K562 (cell line): Measurements from ENCODE around the gene TRERF1. TPM values are rescaled to one million over a fixed set of nuclear protein-coding genes. Genes with fewer than 3 reads are reported as not detected.

Experiments used
- ATAC-seq: fragments of 200-7000 bp; cut with Tn5 transposase; 3 replicates; pipeline ENCODE4 v1.9.1; 2020; ENCODE audit warnings: moderate library complexity
- BruUV-seq: library from RNA; stranded (reverse); fragments of 400-500 nt; replicated peaks from 2 replicates; lab custom pipeline; 2021; lab: Mats Ljungman, UMichigan
- CTCF ChIA-PET: fragments of 300-600 bp; formaldehyde crosslinking; extraction: SDS; loops from one replicate; lab custom pipeline; 2021; ENCODE audit warnings: low intra/inter-chr PET ratio; lab: Yijun Ruan, JAX
- POLR2A ChIA-PET: fragments of 300-600, 350-650 bp; sonication (Branson Sonifier 250); formaldehyde crosslinking; extraction: SDS; loops from one replicate; lab custom pipeline; 2021; ENCODE audit warnings: antibody characterized with exemption, inconsistent platforms; lab: Yijun Ruan, JAX
- DNase-seq, 4 experiments: peaks; one replicate each; pipeline versions ENCODE4 v3.0.0 to v3.0.0-alpha.2; 2011 to 2018; ENCODE audit warnings: low spot score in 3 of 4, mixed read lengths in 3 of 4; ENCODE audit errors: extremely low read depth in 1 of 4
- FAIRE-seq: peaks from 2 replicates; lab custom pipeline; 2011; peaks lifted over from hg19 to GRCh38; lab: Jason Lieb, UNC
- H2AFZ ChIP-seq: 2 replicates; pipeline ENCODE4 v1.6.0; 2011; ENCODE audit warnings: low read depth, low read length, control low read depth, inconsistent platforms
- H3K27ac ChIP-seq: fragments of 200-600 bp; 3 replicates; pipeline ENCODE4 v1.8.0; 2011; ENCODE audit warnings: low read depth, mild to moderate bottlenecking, control low read depth, inconsistent platforms, low read length, moderate library complexity, mixed read lengths; ENCODE audit errors: extremely low read depth
- H3K27me3 ChIP-seq, 2 experiments: fragments of 300-600 bp in 1 of 2; 2 replicates in 1 of 2; 3 replicates in 1 of 2; pipeline versions ENCODE4 v1.6.0 to v1.8.0; 2011; ENCODE audit warnings: inconsistent platforms in 2 of 2, low read length in 2 of 2, mild to moderate bottlenecking in 1 of 2, mixed read lengths in 1 of 2, moderate library complexity in 1 of 2; ENCODE audit not compliant: control insufficient read depth in 2 of 2, insufficient read depth in 2 of 2
- H3K36me3 ChIP-seq: fragments of 300-600 bp; 3 replicates; pipeline ENCODE4 v1.8.0; 2011; ENCODE audit warnings: mild to moderate bottlenecking, low read length, inconsistent platforms; ENCODE audit not compliant: control insufficient read depth, insufficient read depth
- H3K4me1 ChIP-seq, 2 experiments: fragments of 200-600 bp in 1 of 2; replicated peaks in 1 of 2; 2 replicates in 1 of 2; 3 replicates in 1 of 2; pipeline versions ENCODE4 v1.5.1 to v1.8.0; 2011; ENCODE audit warnings: inconsistent platforms in 2 of 2, low read length in 2 of 2, mild to moderate bottlenecking in 1 of 2, mixed read lengths in 1 of 2, moderate library complexity in 1 of 2; ENCODE audit not compliant: control insufficient read depth in 2 of 2, insufficient read depth in 2 of 2
- H3K4me2 ChIP-seq: 2 replicates; pipeline ENCODE4 v1.6.1; 2011; ENCODE audit warnings: low read length, control low read depth, inconsistent platforms, mixed read lengths; ENCODE audit not compliant: insufficient read depth
- H3K4me3 ChIP-seq: fragments of 200-600 bp; sonication (generic), shearing (Covaris generic); 2 replicates; pipeline ENCODE4 v1.5.1; 2016; ENCODE audit warnings: control low read depth, inconsistent platforms
- H3K79me2 ChIP-seq: fragments of 200-600 bp; 3 replicates; pipeline ENCODE4 v1.8.0; 2011; ENCODE audit warnings: low read length, inconsistent platforms; ENCODE audit not compliant: control insufficient read depth, insufficient read depth
- H3K9ac ChIP-seq, 2 experiments: 2 replicates each; pipeline versions ENCODE4 v1.6.0 to v1.6.1; 2011; ENCODE audit warnings: low read depth in 2 of 2, low read length in 2 of 2, control low read depth in 1 of 2, inconsistent platforms in 1 of 2, mild to moderate bottlenecking in 1 of 2, mixed read lengths in 1 of 2; ENCODE audit not compliant: insufficient read depth in 1 of 2
- H3K9me1 ChIP-seq: one replicate; pipeline ENCODE4 v1.6.0; 2011; ENCODE audit warnings: inconsistent platforms, mild to moderate bottlenecking, low read length, moderate library complexity; ENCODE audit not compliant: control insufficient read depth, insufficient read depth
- H3K9me3 ChIP-seq: replicated peaks from 2 replicates; pipeline ENCODE4 v1.5.1; 2011; ENCODE audit warnings: low read depth, low read length, inconsistent platforms; ENCODE audit not compliant: control insufficient read depth, insufficient read depth
- H4K20me1 ChIP-seq: replicated peaks from 2 replicates; pipeline ENCODE4 v1.6.1; 2011; ENCODE audit warnings: low read length, inconsistent platforms, mixed read lengths; ENCODE audit not compliant: control insufficient read depth, insufficient read depth
- BCOR ChIP-seq: fragments of 450-650 bp; IDR thresholded peaks from 2 replicates; pipeline ENCODE4 v1.6.1; 2016
- ESRRB ChIP-seq: fragments of 250-450 bp; sonication (Bioruptor Pico); IDR thresholded peaks from 2 replicates; pipeline ENCODE4 v1.5.0; 2020; ENCODE audit warnings: mild to moderate bottlenecking, moderate library complexity, borderline replicate concordance
- HMG20A ChIP-seq: fragments of 450-650 bp; formaldehyde crosslinking; conservative IDR thresholded peaks from 2 replicates; pipeline ENCODE4 v1.4.0; 2020; ENCODE audit warnings: mild to moderate bottlenecking, mixed read lengths
- RBM25 ChIP-seq: fragments of 200-400 bp; formaldehyde crosslinking; IDR thresholded peaks from 2 replicates; pipeline ENCODE4 v1.6.1; 2018; ENCODE audit warnings: low read length, low read depth, moderate library complexity; ENCODE audit not compliant: severe bottlenecking
- SREBF1 ChIP-seq: fragments of 150-350 bp; IDR thresholded peaks from 2 replicates; pipeline ENCODE4 v1.6.1; 2014; ENCODE audit warnings: antibody characterized with exemption, low read depth, low read length, borderline replicate concordance
- WGBS: fragments of 100-300 bp; shearing (Covaris generic); methylation state at CpG from one replicate; pipeline ENCODE4 v1.1.6; 2016; ENCODE audit warnings: low coverage, mixed read lengths; ENCODE audit not compliant: insufficient coverage; ENCODE audit errors: missing lambda C conversion rate; 5-methylcytosine and 5-hydroxymethylcytosine counted together
- in situ Hi-C: fragments of 300-500 bp; cut with MboI; formaldehyde crosslinking; loops from 4 replicates; pipeline ENCODE4 v1.15.0; 2018; ENCODE audit warnings: inconsistent platforms, mixed read lengths
- intact Hi-C: fragments of 100-400 bp; cut with micrococcal nuclease; formaldehyde crosslinking; loops from 2 replicates; pipeline ENCODE4 v1.14.2; 2022
- polyA plus RNA-seq, 8 experiments: library from polyadenylated mRNA; depleted of rRNA in 4 of 8; stranded (reverse) in 5 of 8; unstranded in 3 of 8; fragments of >200 nt; fragmentation: Nextera tagmentation in 2 of 8; fragmentation: Illumina TruSeq in 1 of 8; extraction: Ambion mirVana in 2 of 8; extraction: Trizol in 1 of 8; gene quantifications; 2 replicates each; pipeline versions ENCODE4 v1.2.1 to v1.2.3, GENCODE V29; 2011 to 2014; ENCODE audit warnings: inconsistent platforms in 1 of 8, missing spikeins in 1 of 8
- total RNA-seq, 7 experiments: library from RNA; depleted of rRNA in 6 of 7; stranded (reverse); fragments of >200 nt in 6 of 7; fragmentation: Illumina TruSeq in 2 of 7; extraction: Trizol in 2 of 7; gene quantifications; 2 replicates each; pipeline versions ENCODE4 v1.2.1 to v1.2.3, GENCODE V29; 2011 to 2021; ENCODE audit warnings: low replicate concordance in 1 of 7
- TF ChIP-seq, protein P1 (sequence below): fragments of 450-650 bp; formaldehyde crosslinking; conservative IDR thresholded peaks from 2 replicates; pipeline ENCODE4 v1.4.0; 2022; ENCODE audit warnings: mild to moderate bottlenecking, missing genetic modification characterization

Gene TRERF1
- total and polyA plus RNA-seq, 9 of the 15 experiments (the other 6 are each of a cell fraction or from before 2014, with no cell fraction given): 0.04 to 0.20 (median 0.07) TPM; not detected in 3

DNA sequence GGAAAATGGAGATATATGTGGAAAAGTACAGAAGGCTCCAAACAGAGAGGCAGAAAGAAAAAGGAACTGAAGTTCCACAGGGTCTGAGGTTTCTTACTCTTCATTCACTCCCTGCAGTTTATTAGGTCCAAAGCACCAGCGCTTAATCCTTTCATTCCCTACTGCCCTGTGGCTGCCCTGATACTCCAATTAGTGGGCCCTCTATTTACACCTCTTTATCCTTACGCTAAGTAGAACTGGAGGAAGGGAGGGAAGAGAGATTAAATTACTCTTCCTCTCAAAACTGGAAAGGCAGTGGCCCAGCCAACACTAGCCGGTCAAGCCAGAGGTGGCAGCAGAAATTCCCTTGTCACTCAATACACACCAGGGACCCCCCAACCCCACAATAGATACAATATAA is 20.4 kb downstream of the TRERF1 start:
- Histone ChIP-seq H3K36me3 (no peaks in the 10 kb centered on the region), H3K9ac (no peak overlapping the region), H3K4me1 (no peaks in the 10 kb centered on the region), H3K27me3 (peaks cover 2 to 14% of the 10 kb centered on the region in 2 experiments; a peak in 2 of 5 replicates), H2AFZ (no peak overlapping the region), H3K9me3 (peaks cover 5% of the 10 kb centered on the region), H4K20me1 (no peaks in the 10 kb centered on the region), H3K79me2 (no peaks in the 10 kb centered on the region), H3K9me1 (no peaks in the 10 kb centered on the region), H3K4me3 (no peak overlapping the region), H3K4me2 (no peak overlapping the region), H3K27ac (no peak overlapping the region)
- no peak for FAIRE-seq
- no peak for ATAC-seq
- no TSS peak for BruUV-seq
- POLR2A ChIA-PET: interaction anchor here (1.0 kb wide), 1 partner anchor 8 kb away, joined by 4 read pairs; no protein-coding TSS in a partner anchor
- intact Hi-C loops: no loop called here
- CTCF ChIA-PET: no interaction called here
- in situ Hi-C loops: no loop called here
- DNase-seq: no peak
- 8% methylated on average over 3 of the region's 3 CpGs for WGBS
- TF ChIP-seq, protein P1, sequence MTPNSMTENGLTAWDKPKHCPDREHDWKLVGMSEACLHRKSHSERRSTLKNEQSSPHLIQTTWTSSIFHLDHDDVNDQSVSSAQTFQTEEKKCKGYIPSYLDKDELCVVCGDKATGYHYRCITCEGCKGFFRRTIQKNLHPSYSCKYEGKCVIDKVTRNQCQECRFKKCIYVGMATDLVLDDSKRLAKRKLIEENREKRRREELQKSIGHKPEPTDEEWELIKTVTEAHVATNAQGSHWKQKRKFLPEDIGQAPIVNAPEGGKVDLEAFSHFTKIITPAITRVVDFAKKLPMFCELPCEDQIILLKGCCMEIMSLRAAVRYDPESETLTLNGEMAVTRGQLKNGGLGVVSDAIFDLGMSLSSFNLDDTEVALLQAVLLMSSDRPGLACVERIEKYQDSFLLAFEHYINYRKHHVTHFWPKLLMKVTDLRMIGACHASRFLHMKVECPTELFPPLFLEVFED (CRISPR knock-in tag): no peak
- no peak for TF ChIP-seq ESRRB (CRISPR knock-in tag)

DNA sequence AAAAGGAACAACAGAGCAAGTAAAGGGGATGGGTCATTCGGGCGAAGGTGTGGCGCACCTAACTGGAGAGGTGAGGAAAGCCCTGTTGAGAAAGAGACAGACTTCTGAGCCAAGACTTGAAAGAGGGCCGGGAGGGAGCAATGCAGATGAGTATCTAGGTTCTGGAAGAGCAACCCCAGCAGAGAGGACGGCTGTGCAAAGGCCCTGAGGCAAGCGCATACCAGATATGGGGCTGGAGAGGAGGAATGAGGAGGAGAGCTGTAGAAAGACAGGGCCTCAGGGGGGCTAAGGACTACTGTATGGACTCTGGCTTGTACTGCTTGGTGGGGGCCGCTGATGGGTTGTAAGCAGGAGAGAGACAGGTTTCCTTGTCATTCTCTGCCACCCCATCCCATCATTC is 21.9 kb downstream of the TRERF1 start:
- ATAC-seq: no peak
- no peak for DNase-seq
- Histone ChIP-seq H3K4me1 (no peaks in the 10 kb centered on the region), H3K9me3 (peaks cover 5% of the 10 kb centered on the region), H3K4me3 (no peak overlapping the region), H3K27me3 (peaks cover 5 to 19% of the 10 kb centered on the region in 2 experiments; a peak in 3 of 5 replicates), H3K27ac (no peak overlapping the region), H4K20me1 (no peaks in the 10 kb centered on the region), H3K9ac (no peak overlapping the region), H3K79me2 (no peaks in the 10 kb centered on the region), H3K9me1 (no peaks in the 10 kb centered on the region), H3K36me3 (no peaks in the 10 kb centered on the region), H3K4me2 (no peak overlapping the region), H2AFZ (no peak overlapping the region)
- intact Hi-C loops: no loop called here
- ChIA-PET CTCF (no interaction called here), POLR2A (interaction anchor here (0.6 to 1.2 kb wide), 2 partner anchors 12 to 129 kb away, joined by 3 to 4 read pairs; no protein-coding TSS in a partner anchor)
- no TSS peak for BruUV-seq
- 15% methylated on average over 7 of the region's 7 CpGs for WGBS
- in situ Hi-C loops: no loop called here
- FAIRE-seq: no peak
- TF ChIP-seq HMG20A (no peak), BCOR (peak; percentile 34; the same call in 1 of the 2 replicates), SREBF1 (no peak), RBM25 (peak; percentile 71)
